GM21528 (cell line): ENCODE measurements around the gene DOC2B.
"Not testable (repeated sequence)": the region's sequence is repeated elsewhere in the genome, so short reads cannot be mapped to it uniquely, and the experiment has no call there.

Experiments used
- ATAC-seq: cut with Tn5 transposase; IDR thresholded peaks from one replicate; pipeline ENCODE4 v1.9.1; 2021; ENCODE audit warnings: mild to moderate bottlenecking, moderate library complexity; ENCODE audit not compliant: unreplicated experiment, low FRiP score

DOC2B gene

DNA sequence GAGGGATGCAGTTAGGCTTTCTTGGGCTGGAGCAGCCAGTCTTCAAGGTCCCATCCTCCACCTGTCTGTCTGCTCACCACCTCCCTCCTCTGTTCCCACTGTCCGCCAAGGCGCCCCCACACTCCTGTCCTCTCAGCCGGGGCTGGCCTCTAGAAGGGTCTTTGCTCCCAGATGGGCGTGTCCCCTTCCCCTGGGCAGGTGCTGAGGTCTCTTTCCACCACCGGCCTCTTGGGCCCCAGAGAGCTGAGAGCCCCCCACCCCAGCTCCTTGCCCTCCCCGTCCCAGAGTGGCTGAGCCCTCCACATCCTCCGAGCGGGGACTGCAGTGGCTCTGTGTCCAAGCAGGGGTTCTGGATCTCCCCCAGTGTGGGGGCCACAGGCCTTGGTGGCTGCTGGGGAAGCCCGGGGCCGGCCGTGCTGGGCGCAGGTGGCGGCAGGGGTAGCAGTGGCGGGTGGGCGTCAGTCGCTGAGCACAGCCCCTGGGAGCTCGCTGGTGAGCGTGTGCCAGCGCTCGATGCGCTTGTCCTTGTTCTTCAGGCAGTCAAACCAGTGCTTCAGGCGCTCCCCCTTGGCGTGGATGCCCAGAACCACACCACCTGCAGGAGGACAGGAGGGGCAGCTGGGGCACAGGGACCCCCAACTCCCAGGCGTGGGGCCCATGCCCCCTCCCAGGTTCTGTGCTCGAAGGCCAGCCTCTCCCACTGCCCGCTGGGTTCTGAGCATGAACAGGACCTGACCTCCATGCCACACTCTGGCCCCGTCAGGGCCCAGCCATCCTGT, 34.3 kb downstream of the DOC2B start:
- no peak for ATAC-seq

DNA sequence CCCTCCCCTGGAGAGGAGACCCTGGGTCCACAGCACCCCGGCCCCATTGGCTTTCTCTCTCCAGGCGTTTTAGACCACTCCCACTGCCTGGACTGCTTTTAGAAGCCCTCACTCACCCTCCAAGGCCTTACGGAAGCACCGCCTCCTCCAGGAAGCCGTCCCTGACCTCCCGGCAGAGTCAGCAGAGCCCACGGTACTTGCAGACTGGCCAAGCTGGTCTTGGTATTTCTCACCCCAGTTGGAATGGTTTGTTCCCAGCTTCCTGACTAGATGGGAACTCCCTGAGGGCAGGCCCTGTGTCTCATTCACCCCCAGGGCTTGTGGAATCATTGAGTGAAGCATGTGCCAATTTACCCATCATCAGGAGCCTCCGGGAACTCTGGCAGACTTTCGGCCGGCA, 34.9 kb downstream of the DOC2B start:
- ATAC-seq = no peak

DNA sequence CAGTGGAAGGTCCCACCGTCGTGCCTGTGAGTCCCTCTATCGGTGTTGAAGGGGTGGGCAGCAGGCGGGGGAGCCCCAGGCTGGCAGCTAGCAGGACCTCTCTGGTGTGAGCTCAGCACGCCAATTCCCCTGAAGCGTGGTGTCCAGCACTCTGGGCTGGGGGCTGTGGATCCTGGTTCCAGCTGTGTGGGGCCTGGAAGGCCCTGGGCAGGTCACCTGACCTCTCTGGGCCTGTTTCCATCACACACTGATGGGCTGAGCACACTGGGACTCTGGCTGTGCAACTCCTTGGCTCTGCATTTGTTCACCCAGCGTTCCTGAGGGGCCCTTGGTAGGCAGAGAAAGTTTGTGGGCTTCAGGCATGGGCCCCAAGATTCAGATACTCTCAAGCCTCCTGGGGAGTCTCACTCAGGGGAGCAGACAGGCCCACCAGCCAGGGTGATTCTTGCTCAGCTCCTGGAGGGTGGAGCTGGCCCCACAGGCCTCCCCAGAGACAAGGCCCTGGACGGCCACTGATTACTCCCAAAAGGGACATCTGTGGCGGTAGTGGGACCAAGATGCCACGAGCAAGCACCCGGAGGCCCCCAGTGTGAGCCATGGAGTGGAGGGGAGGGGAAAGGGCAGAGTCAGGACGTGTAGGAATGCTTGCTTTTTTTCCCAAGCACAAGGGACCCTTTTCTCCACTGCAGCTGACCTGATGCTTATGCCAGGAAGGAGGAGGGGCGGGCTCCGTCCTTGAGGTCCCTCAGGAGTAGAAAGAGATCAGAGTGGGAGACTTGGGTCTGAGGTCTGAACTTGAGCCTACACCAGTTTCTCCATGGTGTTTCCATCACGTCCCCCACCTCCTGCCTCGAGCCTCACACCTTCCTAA, 35.5 kb downstream of the DOC2B start:
- ATAC-seq = no peak

DNA sequence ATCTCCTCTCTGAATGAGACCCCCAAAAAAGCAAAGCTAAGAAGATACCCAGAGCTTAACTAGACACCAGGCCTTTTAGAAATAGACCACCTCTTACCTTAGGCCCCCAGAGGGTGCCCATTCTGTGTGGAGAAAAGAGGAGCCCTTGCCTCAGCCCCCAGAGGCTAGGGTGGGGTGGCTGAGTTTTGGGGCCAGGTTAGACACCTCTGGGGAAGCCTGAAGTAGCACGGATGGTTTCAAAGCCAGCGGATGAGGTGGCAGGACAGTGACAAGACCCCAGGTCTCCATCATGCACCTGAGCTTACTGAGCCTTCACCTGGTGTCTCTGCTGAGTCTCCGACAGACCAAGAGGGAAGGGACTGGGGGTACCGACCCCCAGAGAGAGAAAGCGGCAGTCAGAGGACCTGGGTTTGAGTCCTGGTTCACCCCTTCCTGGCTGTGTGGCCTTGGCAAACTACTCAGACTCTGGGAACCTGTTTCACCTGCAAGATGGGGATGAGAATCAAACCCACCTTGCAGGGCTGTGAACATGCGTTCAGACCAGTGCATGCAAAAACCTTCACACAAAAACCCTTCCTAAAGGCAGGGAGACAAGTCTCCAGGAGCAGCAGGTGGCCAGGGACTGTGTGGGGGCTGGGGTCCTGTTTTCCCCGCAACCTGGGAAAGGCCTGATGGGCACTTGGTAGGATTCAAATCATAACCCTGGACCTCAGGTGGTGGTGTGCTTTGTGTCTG, 36.3 kb downstream of the DOC2B start:
- ATAC-seq = no peak

DNA sequence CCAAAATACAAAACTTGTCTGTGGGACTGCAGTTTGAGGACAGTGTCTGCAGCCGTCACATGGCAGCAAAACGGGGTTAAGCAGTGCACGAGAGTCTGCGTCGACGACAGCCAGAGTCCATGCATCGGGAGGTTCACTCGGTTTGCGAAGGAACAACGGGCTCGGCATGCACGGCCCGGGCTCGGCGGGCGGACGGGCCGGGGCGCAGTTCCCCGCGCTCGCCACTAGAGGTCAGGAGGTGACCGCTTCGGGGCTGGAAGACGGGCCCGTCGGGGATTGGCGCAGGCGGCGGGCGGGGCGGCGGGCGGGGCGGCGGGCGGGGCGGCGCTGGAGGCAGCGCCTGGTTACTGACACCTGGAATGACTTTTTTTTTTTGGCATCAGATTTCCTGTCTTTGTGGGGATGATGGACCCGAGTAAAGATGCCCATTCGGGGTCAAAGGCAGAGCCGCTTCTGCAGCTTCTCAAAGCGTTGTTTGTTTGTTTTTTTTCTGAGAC, 37.6 kb downstream of the DOC2B start:
- ATAC-seq = no peak

DNA sequence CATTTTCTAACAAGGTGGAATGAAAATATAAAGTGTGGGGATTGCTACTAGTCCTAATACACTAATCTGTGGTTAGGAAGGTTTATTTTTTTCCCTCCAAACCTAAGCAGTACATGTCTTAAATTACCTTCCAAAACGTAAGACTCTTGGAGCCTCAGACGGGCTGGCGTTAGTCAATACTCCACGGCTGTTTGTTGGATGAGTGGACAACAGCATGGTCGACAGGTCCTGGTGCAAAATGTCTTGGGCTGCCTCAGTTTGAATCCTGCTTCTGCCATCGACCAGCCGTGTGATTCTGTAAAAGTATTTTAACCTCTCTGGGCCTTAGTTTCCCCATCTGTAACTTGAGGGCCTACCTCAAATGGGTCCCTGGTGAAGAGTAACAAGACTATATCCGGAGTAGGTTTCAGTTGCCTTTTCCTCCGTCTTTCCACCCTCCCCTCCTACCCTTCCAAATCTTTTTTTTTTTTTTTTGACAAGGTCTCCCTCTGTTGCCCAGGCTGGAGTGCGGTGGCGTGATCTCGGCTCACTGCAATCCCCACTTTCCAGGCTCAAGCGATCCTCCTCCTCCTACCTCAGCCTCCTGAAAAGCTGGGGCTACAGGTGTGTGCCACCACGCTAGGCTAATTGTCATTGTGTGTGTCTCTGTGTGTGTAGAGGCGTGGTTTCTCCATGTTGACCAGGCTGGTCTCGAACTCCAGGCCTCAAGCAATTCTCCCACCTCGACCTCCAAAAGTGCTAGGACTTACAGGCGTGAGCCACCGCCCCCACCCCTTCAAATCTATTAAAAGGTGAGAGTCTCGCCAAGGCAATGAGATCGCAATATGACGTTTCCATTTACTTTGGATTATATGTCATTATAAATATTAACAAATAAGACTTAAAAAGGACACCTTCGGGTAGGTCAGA, 38.3 kb downstream of the DOC2B start:
- ATAC-seq = no peak

DNA sequence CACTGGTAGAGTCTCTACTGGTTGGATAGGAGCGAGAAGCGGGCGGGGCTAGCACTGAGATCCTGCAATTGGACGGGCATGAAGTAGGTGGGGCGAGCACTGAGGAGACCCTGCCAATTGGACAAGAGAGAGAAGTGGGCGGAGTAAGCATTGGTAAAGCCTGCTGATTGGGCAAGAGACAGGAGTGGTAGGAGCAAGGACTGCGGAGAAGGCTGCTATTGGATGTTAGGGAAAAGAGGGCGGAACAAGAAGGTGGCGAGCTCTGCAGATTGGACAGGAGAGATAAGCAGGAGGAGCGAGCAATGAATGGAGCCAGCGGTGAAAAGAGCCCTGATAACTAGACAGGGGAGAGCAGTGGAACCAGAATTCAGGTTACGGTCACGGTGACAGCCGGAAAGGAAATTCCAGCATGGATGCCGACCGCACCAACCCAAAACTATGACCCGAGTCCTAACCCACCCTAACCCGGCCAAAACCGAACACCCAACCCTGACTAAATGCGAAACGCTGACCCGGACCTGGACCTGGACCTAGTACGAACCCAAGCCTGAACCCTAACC, 39.3 kb downstream of the DOC2B start:
- ATAC-seq = no peak

DNA sequence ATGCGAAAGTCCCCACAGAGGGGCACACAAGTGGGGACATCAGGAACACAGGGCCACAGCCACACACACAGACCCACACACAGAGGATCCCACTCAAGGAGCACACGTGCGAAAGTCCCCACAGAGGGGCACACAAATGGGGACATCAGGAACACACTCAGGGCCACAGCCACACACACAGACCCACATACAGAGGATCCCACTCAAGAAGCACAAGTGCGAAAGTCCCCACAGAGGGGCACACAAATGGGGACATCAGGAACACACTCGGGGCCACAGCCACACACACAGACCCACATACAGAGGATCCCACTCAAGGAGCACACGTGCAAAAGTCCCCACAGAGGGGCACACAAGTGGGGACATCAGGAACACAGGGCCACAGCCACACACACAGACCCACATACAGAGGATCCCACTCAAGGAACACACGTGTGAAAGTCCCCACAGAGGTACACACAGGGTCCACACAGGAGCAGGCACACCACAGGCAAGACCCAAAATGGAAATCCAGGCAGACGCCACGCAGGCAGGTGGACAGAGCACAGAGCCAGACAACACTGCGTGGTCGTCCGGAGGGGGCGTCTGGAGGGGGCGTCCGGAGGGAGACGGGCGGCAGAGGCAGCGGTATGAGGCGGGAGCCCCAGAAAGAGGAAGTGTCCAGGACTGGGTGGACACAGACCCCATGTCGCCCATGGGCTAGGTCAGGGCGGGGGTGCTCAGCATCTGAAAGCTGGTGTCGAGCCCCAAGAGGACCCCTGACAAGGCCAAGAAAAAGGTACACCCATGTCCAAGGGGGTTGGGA, 41.8 kb downstream of the DOC2B start:
- ATAC-seq = not testable (repeated sequence)

DNA sequence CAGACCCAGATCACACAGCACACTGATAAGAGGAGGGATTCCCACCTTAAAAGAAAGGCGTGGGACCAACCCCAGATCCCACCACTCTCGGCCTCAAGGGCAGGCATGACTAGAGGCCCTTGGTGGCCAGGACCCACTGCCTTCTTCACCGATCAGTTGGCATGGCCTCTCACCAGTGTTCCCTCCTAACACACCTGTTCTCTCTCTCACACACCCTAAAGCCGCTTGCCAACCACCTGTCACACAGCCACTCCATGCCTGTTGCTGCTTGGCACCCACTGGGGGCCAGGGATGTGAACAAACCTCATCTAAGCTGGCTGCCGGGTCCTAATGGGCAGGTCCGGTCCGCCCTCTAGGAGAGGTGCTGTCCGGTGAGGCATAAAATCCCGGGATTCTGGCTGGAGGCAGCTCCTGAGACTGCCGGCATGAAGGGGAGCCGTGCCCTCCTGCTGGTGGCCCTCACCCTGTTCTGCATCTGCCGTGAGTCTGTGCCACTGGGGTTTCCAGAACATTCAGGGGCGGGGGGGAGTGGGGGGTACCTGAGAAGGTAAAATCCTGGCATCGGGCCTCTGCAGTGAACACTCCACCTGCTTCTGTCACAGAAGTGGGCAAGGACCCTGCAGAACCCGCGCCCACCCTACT, 44.2 kb downstream of the DOC2B start, which contains the start of gene SCGB1C2:
TSS of gene SCGB1C2 (plus strand) at position 404 of the 642 bp plus-strand sequence. CDS start at position 426, 22 bp downstream.
- ATAC-seq = not testable (repeated sequence)

DNA sequence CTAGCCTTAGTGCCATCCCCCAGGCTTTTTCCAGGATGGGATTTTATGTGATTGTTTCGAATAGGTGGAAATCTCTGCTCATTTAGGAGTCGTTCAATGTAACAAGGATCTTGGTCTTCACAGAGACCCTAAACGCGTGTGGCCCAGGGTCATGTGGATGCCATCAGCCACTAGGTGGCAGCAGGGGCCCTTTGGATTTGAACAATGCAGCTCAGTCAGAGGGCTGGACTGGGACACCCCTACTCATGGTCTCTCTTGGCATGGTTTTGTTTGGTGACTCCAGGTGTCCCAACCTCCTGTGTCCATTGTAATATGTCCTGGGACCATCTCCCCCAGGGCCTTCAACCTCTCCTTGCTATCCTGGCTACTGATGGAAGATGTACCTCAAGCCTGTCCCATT, 44.9 kb downstream of the DOC2B start:
- not testable (repeated sequence) for ATAC-seq

DNA sequence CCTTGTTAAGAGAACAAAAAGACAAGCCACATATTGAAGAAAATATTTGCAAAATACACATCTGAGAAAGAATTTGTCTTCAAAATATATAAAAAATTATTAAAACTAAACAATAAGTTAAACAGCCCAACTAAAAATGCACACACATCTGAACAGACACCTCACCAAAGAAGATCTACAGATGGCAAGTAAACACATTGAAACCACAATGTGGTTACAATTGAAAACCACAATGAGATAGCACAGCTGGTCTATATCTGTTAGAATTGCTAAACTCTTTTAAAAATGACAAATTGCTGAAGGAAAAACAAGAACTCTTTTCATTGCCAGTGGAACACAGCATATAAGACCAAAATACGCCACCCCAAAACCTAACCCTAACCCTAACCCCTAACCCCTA, 45.6 kb downstream of the DOC2B start:
- not testable (repeated sequence) for ATAC-seq

DNA sequence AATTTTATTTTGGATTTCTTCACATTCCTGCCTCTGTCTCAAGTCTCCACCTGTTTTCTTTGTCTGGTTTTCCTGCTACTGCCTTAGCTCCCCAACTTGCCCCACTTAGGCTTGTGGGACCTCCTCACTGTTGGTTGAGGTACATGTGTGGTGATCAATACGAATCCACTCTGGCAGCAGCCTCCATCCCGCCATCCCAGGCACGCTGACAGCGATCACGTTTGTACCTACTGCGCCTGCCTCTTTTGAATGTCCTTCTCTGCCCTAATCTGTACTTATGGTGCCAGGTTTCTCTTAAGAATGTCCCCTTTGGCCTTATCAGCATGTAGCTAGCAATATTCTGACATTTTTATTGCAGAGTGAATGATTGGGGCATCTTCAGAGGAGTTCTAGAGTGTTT, 46.4 kb downstream of the DOC2B start:
- not testable (repeated sequence) for ATAC-seq

DNA sequence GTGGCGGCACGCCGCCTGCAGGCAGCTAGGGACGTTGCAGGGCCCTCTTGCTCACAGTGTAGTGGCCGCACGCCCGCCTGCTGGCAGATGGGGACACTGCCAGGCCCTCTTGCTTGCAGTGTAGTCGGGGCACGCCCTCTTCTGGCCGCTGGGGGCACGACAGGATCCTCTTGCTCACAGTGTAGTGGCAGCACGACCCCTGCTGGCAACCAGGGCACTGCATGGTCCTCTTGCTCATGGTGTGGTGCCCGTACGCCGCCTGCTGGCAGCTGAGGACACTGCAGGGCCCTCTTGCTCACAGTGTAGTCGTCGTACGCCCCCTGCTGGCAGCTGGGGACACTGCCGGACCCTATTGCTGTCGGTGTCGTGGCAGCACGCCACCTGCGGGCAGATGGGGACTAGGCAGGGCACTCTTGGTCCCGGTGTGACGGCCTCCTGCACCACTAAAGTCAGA, 47.1 kb downstream of the DOC2B start:
- peak; percentile 86 for ATAC-seq

DNA sequence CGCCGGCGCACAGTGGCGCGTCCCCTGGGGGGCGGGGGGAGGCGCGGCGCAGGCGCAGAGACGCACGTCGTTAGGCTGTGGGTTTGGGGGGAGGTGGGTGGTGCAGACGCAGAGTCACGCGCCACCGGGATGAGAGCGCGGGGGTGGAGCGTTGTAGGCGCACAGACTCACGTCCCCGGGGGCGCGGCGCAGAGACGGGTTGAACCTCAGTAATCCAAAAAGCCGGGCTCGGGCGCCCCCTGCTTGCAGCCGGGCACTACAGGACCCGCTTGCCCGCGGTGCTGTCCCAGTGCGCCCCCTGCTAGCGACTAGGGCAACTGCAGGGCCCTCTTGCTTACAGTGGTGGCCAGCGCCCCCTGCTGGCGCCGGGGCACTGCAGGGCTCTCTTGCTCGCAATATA, 47.5 kb downstream of the DOC2B start:
- not testable (repeated sequence) for ATAC-seq

DNA sequence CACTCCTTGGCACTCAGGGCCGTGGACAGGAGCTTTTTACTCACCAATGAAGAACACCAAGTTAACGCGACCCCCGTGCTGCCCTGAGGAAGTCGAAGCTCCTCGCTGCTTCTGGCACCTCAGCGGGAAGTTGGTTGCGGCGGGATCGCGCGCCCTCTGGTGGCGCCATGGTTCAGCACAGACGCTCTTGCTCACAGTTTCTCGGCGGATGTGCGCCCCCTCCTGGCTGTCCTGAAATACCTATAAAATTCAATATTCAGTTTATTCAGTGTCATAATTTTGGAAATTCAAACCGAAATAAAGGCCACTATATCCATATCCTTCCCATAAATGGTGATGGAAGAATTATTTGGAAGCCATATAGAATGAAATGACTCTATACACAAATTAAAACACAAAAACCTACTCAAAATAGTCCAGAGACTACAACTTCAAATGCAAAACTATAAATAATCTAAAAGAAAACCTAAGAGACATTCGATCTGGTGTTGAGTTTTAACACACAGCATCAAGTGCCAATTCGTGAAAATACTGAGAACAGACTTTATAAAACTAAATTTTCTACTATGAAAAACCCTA, 63.0 kb downstream of the DOC2B start:
- not testable (repeated sequence) for ATAC-seq

DNA sequence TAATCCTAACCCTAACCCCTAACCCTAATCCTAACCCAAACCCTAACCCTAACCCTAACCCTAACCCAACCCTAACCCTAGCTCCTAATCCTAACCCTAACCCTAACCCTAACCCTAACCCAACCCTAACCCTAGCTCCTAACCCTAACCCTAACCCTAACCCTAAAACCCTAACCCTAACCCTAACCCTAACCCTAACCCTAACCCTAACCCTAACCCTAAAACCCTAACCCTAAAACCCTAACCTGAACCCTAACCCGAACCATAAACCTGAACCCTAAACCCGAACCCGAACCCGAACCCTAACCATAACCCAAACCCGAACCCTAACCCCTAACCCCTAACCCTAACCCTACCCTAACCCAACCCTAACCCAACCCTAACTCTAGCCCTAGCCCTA, 68.3 kb downstream of the DOC2B start:
- not testable (repeated sequence) for ATAC-seq
